CD4-positive, alpha-beta T cell treated with Interleukin-15 for 4 hours (primary cell): ENCODE data around the gene DNAJA3.

Source experiments
- DNase-seq: peaks from one replicate; pipeline ENCODE4 v3.0.0-alpha.2; 2020; ENCODE audit warnings: low spot score

Gene DNAJA3

DNA sequence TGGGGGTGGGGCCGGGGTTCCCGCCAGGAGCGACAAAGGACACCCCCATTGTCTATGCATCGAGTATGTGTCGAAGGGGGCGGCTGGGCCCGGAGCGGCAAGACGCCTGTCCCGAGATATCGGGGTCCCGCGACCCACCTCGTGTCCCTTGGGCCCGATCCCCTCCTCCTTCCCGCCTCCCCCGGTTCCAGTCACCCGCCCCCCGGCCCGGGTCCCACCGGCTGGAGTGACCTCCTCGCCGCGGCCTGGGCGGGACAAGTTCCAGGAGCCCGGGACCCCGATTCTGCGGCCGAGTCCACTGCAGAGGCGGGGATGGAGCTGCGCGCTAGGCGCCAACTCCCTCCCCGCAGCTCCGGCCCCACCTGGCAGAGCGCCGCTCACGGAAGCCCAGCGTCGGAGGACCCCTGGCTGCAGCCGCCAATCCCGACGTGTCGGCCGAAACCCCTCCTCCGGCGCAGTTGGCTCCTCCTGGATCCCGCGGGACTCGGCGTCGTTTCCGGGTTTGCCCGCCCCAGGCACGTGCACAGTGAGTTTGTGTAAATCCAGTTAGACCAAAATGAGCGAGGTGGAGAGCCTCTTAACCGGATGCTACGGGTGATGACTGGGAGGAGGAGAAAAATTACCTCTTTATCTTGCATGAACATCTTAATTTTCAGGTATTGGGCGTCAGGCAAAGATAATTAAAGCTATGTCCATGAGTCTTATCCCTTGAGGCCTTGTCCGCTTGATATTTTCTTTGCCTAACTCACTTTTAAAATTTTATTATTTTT is 48.7 kb downstream of the DNAJA3 start, which contains the start of gene NMRAL1:
TSS of gene NMRAL1 (minus strand) at position 434 of the 770 bp plus-strand sequence. CDS start 493 bp downstream, outside the sequence.
- DNase-seq, result peak; percentile 86

DNA sequence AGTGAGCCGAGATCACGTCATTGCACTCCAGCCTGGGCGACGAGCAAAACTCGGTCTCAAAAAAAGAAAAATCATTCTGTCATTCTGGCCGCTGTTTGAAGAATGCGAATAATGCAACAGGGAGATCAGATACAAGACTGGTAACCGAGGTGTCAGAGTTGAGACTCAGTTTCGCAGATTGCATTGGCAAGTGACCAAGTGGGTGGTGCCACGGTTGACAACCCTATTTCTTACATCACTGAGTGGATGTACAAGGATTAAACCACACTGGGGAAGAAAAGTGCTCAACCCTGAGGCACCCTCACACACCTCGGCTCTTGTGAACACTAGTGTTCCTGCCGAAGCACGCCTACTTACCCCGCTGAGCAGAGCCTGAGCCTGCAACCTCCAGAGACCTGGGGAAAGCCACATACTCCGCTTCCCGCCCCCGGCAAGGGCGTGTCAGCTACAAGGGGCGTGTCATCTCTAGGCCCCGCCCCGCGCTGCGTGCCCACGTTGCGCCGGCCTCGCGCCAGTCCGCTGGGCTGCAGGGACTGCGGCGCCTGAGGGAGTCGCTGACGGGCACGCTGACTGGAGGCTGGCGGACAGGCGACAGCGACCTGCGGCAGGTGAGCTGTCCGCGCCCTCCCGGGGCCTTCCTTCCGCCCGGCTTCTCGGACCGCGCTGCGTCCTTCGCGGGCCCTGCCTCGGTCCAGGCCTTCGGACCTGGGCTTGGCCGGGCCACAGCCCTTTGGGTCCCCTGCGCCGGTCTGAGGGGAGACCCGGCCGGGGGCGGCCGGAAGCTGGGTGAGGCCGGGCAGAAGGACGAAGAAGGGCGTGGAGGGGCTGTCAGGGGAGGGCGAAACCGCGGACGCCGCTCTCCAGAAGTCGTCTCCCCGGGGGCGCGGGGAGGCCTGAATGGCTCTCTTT is 50.5 kb downstream of the DNAJA3 start, which contains the start of gene HMOX2:
TSS of gene HMOX2 (plus strand) at position 519 of the 909 bp plus-strand sequence. CDS start 29,127 bp downstream, outside the sequence.
- peak; percentile 96 for DNase-seq

DNA sequence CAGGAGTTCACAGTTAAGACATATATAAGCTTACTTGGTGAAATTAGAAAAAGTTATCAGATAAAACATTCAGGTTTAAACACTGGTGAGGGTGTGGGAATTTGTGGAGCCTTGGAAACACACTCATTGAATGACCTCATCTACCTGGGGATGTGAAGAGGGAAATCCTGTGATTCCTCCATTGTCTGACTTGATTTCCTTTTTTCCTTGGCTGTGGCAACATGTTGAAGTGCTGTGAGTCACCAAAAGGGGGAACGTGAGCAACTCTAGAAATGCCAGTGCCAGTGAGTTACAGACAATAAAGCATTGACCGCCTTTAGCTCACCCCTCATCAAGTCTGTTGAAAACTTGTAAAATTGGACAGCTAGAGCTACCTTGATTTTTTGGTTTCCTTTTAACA is 52.3 kb downstream of the DNAJA3 start:
- DNase-seq, result peak; percentile 38

DNA sequence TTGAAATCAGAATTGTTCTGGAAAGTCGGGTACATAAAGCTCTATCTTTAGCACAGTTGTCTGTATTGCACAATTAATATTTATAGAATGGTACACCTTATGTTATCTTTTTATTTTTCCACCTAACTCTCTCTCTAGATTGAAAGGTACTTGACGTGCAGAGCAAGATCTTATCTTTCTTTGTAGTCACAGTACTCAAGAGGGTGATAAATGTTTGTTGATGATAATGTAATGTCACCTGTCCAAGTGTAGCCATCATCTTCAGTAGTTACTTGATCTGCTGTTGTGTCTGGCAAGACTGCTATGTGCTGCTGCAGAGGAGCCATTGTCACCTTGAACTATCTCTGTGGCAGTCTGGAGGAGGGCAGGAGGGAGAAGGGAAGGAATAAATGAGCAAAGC is 55.9 kb downstream of the DNAJA3 start:
- no peak for DNase-seq

DNA sequence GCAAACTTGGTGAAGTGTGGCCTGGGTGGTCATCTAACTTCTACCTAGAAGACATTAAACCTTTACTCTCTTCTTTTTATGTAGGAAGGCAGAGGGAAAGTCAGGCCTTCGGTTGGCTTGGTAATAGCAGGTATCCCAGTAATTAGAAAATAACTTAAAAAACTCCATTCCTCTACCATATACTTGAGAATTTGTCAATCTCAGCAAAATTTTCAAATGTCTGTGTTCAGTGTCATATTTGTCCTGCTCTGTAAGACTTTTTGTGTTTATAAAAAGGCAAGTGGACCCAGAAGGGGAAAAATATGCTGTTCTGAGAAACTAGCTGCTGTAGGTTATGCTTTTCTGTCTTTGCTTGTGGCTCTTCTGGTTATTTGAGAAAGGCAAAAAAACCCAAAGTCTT is 56.3 kb downstream of the DNAJA3 start:
- DNase-seq, result no peak

DNA sequence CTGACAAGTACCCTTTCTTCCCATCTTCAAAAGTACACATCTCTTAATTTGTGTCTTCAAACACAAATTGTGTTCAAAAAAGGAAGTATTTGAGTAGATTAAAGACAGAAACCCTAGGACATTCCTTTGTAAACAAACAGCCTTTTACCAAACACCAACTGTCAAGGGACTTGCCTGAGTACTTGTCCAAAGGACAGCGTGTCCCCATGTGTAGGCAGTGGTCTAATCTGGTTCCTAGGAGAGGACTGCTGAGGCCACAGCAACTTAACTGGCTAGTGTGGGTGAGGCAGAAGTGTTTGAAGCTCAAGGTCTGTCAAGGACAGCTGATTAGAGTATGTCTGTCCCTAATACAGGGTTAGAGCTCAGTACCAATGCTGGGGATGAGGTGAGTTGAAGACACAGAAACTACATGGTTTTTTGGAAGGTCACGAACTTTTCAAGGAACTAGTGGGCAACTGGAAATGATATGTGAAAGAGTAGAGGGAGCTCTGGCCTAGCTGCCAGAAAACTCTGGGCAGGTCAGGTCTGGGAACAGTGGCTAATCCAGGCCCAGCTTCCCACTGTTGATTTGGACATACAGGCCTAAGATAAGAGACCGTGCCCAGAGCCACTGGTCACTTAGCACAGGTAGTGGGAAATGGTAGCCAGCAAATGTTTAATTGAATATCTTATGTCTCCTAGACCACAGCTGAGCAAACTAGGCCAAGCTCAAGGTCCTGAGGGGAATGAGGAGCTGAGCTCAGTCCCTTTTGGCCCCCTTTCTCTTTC is 60.6 kb downstream of the DNAJA3 start:
- DNase-seq, result no peak

DNA sequence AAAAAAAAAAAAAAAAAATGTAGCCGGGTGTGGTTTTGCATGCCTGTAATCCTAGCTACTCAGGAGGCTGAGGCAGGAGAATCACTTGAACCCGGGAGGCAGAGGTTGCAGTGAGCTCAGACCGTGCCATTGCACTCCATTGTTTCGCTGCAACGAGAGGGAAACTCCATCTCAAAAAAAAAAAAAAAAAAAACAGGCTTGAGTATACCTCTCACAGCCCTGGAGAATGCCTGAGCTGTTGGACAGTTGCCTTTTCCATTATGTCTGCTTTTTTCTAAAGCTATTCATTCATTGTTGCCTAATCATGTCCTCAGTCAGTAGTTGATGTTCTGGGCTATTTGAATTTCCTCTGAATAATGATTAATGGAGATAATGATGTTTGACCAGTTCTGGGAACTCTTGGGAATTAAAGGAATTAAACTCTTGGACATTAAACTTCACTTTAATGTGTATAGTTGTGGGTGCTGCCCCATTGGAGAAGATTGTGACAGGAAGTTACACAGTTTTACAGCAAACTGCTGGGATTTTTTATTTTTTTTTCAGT is 62.4 kb downstream of the DNAJA3 start:
- no peak for DNase-seq

DNA sequence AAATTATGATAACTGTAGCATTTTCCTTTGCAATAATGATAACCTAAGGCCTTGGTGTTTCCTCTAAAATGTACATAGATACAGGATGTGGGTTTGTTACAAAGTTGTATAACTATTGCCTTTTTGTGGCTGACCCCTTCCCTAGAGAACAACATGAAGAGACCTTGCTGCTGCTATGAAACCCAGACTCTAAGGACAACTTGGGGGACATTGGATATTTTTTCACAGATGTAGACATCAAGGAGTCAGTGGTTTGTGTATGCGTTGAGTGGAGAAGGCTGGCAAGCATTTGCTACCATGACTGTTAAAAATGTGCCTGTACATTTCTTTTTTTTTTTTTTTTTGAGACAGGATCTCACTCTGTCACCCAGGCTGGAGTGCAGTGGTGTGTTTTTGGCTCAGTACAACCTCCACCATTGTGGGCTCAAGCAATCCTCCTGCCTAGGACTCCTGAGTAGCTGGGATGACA is 62.9 kb downstream of the DNAJA3 start:
- no peak for DNase-seq

DNA sequence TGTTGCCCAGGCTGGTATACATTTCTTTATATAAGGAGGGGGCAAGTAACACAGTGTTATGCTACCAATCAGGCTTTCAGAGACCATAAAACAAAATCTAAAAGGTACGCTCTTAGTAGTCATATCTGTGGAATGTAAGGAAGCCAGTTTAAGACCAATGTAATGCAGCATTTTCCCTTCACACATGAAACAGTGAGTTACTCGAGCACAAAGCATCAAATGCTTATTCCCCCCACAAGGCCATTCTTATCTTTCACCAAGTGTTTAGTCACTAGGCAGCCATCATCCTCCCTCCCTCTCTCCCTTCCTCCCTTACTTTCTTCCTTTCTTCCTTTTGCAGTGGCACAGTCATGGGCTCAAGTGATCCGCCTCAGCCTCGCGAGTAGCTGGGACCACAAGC is 63.4 kb downstream of the DNAJA3 start:
- no peak for DNase-seq

DNA sequence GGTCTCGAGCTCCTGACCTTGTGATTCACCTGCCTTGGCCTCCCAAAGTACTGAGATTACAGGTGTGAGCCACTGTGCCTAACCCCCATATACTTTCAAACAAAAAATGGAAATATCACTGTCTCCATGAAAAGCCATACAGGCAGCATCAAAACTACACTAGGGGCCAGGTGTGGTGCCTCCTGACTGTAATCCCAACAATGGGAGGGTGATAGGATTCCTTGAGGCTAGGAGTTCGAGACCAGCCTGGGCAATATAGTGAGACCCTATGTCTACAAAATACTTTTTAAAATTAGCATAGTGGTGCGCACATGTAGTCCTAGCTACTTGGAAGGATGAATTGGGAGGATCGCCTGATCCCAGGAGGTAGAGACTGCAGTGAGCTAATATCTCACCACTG is 66.2 kb downstream of the DNAJA3 start:
- no peak for DNase-seq

DNA sequence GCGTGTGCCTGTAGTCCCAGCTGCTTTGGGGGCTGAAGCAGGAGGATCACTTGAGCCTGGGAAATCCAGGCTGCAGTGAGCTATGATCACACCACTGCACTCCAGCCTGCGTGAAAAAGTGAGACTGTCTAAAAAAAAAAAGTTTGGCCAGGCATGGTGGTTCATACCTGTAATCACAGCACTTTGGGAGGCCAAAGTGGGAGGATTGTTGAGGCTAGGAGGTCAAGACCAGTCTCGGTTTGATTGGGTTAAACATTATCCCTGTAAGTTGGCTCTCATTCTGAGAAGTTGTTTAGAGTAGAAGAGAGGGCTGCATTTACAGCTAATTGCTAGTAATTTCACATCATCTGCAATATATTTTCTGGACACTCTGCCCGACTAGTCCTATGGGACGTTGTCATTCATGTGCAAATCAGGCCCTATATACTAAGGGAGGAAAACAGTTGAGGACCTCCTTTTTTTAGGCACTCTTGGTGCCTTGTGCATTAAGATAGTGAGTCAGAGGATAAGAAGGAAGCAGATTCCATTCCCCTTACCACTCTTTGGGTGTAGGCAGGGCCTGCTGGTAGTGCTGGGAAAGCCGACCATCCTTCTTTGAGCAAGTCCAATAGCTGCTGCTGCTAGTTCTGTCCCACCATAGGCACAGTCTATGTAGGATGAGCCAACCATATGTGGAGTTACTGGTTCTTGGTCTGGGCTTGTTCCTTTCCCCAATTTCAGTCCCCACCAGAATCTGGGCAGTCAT is 69.2 kb downstream of the DNAJA3 start:
- no peak for DNase-seq

DNA sequence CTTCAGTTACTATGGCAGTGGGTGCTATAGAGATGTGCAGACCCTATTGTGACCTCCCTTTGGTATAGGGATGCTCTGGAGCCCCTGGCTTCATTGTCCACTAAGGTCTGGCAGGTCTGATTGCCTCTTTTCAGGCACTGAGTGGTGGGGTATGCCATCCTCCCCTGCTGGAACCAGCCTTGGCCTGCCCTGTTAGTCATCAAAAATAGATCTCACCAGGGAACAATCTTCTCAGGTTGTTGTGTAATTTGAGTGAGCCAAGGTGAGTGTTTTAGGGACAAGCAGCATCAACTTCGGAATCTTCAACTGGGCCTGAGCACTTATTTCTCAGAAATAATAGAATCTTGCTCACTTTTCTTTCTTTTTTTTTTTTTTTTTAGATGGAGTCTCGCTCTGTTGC is 70.1 kb downstream of the DNAJA3 start:
- no peak for DNase-seq

DNA sequence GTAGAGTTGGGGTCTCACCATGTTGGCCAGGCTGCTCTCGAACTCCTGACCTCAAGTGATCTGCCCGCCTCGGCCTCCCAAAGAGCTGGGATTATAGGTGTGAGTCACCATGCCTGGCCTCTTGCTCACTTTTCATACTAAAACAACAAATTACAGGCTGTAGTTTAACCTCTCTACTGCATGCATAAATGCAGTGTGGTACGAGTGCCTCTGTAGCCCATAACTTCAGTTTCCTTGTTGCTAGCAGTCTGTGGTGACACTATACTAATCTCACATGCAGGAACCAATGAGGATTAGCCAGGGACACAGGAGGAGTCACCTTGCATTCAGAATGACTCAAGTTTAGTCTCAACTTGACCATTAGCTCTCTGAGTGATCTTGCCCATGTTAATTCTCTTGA is 70.6 kb downstream of the DNAJA3 start:
- DNase-seq, result no peak

DNA sequence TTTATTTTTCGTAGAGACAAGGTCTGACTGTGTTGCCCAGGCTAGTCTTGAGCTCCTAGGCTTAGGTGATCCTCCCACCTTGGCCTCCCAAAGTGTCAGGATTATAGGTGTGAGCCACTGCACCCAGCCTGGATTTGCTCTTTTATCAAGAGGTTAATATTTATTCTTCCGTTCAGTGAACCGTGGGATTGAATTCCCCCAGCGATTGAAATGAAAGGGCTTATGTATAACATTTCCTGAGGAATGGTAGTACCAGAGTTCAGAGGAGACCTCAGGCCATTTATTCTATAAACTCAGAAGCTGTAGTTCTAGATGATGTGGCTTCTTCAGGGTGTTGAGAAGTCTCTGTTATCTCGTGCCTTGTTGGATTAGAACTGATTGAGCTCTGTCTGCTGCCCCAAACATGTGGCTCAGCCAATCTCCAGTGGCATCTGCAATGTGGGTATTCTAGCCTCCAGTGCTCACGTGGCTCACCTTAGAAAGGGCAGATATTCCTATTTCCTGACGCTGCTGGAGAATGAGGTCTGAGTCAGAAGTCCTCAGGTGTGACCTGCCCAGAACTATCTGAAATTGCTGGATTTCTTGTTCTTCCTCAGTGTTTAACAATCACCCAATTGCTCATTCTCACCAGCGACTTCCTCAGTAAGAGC is 73.0 kb downstream of the DNAJA3 start:
- no peak for DNase-seq

DNA sequence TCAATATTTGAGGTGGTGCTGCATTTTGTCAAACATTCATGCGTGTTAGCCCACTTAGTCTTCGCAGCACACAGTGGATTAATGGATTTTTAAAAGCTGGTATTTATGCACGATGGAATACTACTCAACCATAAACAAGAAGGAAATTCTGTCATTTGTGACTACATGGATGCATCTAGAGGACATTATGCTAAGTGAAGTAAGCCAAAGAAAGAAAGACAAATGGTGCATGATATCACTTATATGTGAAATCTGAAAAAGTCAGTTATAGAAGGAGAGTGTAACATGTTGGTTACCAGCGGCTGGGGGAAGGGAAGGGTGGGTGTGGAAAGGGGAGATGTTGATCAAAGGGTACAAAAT is 73.5 kb downstream of the DNAJA3 start:
- DNase-seq, result no peak

DNA sequence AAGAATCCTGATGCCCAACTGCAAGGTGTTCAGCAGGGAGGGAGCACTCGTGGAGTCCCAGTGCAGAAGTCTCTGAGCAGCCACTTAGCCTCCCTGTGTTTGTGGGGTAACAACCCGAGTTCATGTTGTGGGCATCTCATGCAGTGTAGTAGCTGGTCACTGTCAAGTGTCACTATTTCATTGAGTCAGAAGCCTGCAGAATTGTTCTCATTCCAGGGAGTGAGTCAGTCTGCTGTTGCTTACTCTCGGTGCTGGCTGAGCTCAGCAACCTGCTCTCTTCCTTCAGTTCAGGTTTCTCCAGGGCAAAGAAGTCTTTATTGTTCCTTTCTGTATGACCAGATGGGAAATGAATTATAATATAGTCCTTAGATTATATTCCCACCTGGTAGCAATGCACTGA is 74.6 kb downstream of the DNAJA3 start:
- no peak for DNase-seq

DNA sequence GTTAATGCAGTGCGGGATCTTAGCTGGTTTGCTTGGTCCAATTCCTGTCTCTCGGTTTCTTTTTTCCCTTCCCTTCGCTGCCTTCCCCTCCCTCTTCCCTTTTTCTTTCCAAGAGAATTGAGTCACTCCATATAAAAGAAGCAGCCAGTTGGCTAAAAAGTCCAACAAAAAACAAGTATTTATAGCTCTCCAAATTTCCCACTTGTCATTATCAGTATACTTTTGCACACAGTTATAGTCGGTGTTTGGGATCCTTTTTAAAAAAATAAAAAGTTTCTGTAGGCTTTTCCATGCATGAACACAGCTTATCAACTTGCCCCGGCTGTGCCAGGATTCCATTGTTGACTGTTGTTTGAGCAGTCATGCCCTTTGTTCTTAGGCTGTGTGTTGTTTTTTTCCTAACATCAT is 75.4 kb downstream of the DNAJA3 start:
- DNase-seq, result no peak

DNA sequence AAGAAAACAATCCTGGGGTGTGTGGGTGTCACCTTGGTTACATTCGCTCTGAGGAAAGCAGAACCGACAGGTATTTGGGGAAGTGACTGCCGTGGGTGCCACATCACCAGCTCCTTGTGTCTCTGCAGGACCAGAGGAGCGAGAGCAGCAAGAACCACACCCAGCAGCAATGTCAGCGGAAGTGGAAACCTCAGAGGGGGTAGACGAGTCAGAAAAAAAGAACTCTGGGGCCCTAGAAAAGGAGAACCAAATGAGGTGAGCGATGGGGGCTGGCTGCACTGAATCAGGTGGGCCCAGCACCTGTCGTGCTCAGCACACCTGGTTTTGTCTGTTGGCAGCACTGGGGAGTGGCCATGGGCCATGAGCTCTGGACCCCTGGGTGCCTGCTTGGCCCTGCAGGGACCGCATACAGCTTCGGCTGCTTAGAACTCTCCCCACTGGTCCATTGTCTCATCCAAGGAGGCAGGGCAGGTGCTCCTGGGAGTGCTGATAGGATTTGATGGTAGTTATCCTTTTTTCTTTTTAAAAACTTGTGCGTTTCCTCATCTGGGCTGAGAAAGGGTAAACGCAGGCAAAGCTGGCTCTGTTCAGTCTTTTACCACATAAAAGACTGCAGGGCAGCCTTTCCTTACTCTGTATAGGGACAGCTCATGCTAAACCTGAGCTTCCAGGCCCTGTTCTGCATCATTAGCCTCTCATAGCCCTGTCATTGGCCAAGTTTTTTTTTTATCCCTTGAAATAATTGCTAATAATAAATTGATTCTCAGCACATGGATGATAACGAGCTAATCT is 79.9 kb downstream of the DNAJA3 start:
- peak; percentile 87 for DNase-seq
